AG04450 (cell line): ENCODE data around the gene SMPDL3B. TPM values are rescaled to one million over a fixed set of nuclear protein-coding genes. Genes with fewer than 3 reads are reported as not detected.

ENCODE experiments used
- CTCF ChIA-PET: fragments of 300-600, 350-600 bp; formaldehyde crosslinking; extraction: SDS; loops from one replicate; lab custom pipeline; 2022; ENCODE audit warnings: antibody characterized with exemption, inconsistent platforms; lab: Charles Lee
- POLR2A ChIA-PET: fragments of 350-600 bp; formaldehyde crosslinking; extraction: SDS; loops from one replicate; lab custom pipeline; 2021; ENCODE audit warnings: antibody characterized with exemption, inconsistent platforms; lab: Yijun Ruan, JAX
- DNase-seq: peaks from one replicate; pipeline ENCODE4 v3.0.0-alpha.2; 2011; ENCODE audit warnings: low read depth, low spot score
- H3K27ac ChIP-seq: one replicate; pipeline ENCODE4 v1.5.1; 2012; ENCODE audit warnings: low read depth, low read length, control low read depth
- H3K27me3 ChIP-seq: one replicate; pipeline ENCODE4 v1.6.0; 2012; ENCODE audit warnings: low read length; ENCODE audit not compliant: control insufficient read depth, insufficient read depth
- H3K4me3 ChIP-seq: 2 replicates; pipeline ENCODE4 v1.5.1; 2011; ENCODE audit warnings: mild to moderate bottlenecking, low read depth, low read length, control low read depth
- H3K9me3 ChIP-seq: 2 replicates; pipeline ENCODE4 v1.5.1; 2012; ENCODE audit warnings: low read length; ENCODE audit not compliant: control insufficient read depth, insufficient read depth
- polyA plus RNA-seq: library from polyadenylated mRNA; depleted of rRNA; stranded (reverse); fragments of >200 nt; gene quantifications from 2 replicates; pipeline ENCODE4 v1.2.3, GENCODE V29; 2011
- TF ChIP-seq, protein P1 (sequence below): IDR thresholded peaks from 2 replicates; pipeline ENCODE4 v1.5.1; 2011; ENCODE audit warnings: low read depth, low read length, control low read depth, inconsistent platforms

The SMPDL3B gene
- polyA plus RNA-seq, 1 experiment, result 0.05 TPM

DNA sequence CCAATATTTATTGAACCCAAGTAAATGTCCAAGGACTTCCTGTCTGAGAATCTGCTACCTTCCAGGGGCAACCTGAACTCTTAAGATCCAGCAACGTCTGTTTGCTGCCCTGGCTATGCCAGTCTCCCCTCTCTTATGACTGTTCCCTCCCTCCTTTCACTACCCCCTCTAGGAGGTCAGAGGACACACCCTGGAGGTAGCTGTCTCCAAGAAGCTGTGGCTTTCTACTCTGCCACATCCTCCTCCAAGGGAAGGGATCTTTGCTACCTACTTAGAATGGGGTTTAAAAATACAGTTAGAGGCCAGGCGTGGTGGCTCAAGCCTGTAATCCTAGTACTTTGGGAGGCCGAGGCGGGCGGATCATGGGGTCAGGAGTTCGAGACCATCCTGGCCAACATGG lies 3.6 kb upstream of the SMPDL3B start:
- CTCF ChIA-PET, result no interaction called here
- no peaks in the 10 kb centered on the region for H3K9me3 ChIP-seq
- no peak overlapping the region for H3K4me3 ChIP-seq
- no peak for DNase-seq
- no peak overlapping the region for H3K27ac ChIP-seq
- POLR2A ChIA-PET, result no interaction called here
- TF ChIP-seq, protein P1, sequence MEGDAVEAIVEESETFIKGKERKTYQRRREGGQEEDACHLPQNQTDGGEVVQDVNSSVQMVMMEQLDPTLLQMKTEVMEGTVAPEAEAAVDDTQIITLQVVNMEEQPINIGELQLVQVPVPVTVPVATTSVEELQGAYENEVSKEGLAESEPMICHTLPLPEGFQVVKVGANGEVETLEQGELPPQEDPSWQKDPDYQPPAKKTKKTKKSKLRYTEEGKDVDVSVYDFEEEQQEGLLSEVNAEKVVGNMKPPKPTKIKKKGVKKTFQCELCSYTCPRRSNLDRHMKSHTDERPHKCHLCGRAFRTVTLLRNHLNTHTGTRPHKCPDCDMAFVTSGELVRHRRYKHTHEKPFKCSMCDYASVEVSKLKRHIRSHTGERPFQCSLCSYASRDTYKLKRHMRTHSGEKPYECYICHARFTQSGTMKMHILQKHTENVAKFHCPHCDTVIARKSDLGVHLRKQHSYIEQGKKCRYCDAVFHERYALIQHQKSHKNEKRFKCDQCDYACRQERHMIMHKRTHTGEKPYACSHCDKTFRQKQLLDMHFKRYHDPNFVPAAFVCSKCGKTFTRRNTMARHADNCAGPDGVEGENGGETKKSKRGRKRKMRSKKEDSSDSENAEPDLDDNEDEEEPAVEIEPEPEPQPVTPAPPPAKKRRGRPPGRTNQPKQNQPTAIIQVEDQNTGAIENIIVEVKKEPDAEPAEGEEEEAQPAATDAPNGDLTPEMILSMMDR, result no peak
- peaks cover 13% of the 10 kb centered on the region for H3K27me3 ChIP-seq

DNA sequence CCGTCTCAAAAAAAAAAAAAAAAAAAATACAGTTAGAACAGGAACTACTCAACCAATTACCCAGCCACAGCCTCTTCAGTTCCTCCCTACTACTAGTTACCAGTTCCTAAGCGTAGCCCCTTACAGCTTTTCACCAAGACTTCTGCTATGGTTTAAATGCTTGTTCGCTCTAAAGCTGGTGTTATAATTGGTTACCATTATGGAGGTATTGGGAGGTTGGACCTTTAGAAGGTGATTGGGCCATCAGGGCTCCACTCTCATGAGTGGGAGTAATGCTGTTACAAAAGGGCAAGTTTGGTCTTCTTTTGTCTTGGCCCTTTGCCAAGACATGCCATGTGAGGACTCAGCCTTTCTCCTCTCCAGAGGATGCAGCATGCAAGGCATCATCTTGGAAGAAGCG lies 3.0 kb upstream of the SMPDL3B start:
- TF ChIP-seq, protein P1, result no peak
- DNase-seq, result no peak
- H3K27ac ChIP-seq, result no peak overlapping the region
- ChIA-PET POLR2A (no interaction called here), CTCF (interaction anchor here (0.5 kb wide), 1 partner anchor 34 kb away, joined by 3 read pairs; no protein-coding TSS in a partner anchor)
- no peak overlapping the region for H3K4me3 ChIP-seq
- peaks cover 13% of the 10 kb centered on the region for H3K27me3 ChIP-seq
- H3K9me3 ChIP-seq, result no peaks in the 10 kb centered on the region

DNA sequence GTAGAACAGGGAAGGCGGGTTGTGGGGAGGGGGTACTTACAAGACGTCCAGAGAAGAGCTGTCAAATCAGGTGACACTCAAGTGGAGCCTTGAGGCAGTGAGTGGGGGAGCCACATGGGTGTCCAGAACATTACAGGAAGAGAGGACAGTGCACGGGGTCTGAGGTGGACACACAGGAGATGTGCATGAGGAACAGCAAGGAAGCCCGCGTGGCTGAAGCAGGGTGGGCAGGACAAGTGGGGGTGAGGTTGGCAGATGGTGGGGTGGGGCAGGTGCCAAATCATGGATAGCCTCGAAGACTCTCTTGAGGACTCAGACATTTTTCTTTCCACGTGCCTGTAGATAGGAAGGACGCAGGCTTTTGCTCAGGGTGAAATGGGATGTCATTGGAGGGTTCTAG lies 921 bp downstream of the SMPDL3B start:
- no peaks in the 10 kb centered on the region for H3K9me3 ChIP-seq
- DNase-seq, result no peak
- H3K27ac ChIP-seq, result no peak overlapping the region
- peaks cover 16% of the 10 kb centered on the region for H3K27me3 ChIP-seq
- ChIA-PET CTCF (no interaction called here), POLR2A (no interaction called here)
- TF ChIP-seq, protein P1, result no peak
- H3K4me3 ChIP-seq, result no peak overlapping the region

DNA sequence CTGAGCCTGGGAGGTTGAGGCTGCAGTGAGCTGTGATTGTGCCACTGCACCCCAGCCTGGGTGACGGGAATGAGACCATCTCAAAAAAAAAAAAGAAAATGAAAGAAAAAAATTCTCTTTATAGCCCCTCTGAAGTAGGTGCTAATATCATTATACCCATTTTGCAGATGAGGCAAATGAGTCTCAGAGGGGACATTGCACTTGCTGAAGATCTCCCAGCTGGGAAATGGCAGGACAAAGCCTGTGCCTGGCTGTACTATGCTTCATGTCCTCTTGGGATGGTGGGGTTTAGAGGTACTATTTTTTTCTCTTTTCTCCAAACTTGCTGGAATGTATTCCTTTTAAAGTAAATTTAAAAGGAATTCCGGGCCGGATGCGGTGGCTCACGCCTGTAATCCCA lies 1.6 kb downstream of the SMPDL3B start:
- POLR2A ChIA-PET, result no interaction called here

DNA sequence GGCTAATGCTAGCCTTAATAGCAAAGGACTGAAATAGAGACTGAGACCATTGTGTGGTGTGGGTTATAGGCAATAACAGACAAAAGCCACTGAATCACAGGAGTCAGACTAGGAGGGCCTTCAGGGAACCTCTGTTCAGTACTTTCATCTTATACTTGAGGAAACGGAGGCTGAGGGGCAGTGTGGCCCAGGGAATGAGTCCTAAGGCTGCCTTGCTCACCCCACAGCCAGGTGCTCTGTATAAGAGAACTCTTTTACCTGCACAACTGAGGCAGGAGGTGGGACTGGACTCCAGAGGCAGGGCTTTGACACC lies 2.7 kb downstream of the SMPDL3B start:
- ChIA-PET CTCF (no interaction called here), POLR2A (no interaction called here)
- no peak for DNase-seq
- H3K27ac ChIP-seq, result no peak overlapping the region
- TF ChIP-seq, protein P1, result no peak
- H3K27me3 ChIP-seq, result peaks cover 16% of the 10 kb centered on the region
- no peak overlapping the region for H3K4me3 ChIP-seq
- no peaks in the 10 kb centered on the region for H3K9me3 ChIP-seq

More for the DNA sequence above, 1.6 kb downstream of the SMPDL3B start:
- DNase-seq, result no peak
- Histone ChIP-seq H3K4me3 (no peak overlapping the region), H3K27ac (no peak overlapping the region), H3K9me3 (no peaks in the 10 kb centered on the region), H3K27me3 (peaks cover 16% of the 10 kb centered on the region)
- CTCF ChIA-PET, result no interaction called here
- TF ChIP-seq, protein P1, result no peak
